ENCODE data around the gene GATA3.

Gene GATA3

DNA sequence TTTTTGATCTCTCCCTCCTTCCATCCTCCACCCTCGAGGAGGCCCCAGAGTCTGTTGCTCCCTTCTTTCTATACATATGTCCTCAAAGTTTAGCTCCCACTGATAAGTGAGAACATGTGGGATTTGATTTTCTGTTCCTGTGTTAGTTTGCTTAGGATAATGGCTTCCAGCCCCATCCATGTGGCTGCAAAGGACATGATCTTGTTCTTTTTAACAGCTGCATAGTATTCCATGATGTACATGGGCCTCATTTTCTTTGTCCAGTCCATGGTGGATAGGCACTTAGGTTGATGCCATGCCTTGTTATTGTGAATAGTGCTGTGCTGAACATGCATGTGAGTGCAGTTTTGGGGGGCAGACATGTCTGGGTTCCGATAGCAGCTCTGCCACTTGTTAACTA lies 51.4 kb downstream of the GATA3 start:
- Histone ChIP-seq H3K27ac (ENCODE audit: low read depth, low read length) (no peak overlapping the region), H3K27me3 (ENCODE audit: control insufficient read depth, insufficient read depth, low read length) (peaks cover 42% of the 10 kb centered on the region), H3K4me1 (ENCODE audit: control insufficient read depth, insufficient read depth, low read length) (peaks cover 10% of the 10 kb centered on the region), H3K36me3 (ENCODE audit: control insufficient read depth, insufficient read depth, low read length) (no peaks in the 10 kb centered on the region), H3K9ac (ENCODE audit: low read length) (no peak overlapping the region), H3K9me3 (ENCODE audit: control insufficient read depth, insufficient read depth, low read depth, low read length) (no peaks in the 10 kb centered on the region), H3K4me3 (ENCODE audit: low read depth, low read length) (no peak overlapping the region)

DNA sequence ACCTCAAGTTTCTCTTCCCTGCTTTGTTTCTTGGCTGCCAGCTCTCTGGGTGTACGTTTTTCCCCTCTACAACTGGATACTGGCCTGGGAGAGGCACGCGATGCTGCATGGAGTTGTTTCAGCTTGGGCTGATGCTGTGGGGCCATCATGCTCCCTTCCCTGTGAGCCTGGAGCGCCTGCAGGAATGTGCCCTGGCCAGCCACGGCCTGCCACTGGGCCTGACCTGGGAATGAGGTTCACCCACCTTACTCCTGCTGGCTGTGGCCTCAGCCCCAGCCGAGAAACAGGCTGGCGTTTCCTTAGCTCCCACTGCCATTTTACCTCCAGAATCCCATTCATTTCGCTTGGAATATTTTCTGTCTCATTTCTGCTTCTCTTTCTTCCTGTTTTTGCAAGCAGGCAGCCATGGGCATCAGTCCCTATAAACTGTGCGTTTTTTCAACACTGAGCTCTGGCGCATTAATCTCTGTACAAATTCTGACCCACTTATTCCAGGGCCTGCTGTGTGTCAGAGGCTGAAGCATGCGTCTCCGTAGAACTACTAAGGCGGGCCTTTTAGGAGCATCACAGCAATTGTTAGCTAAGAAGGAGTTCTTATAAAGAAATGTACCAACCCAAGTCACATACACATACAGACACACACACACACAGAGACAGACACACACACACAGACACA lies 57.9 kb downstream of the GATA3 start:
- H3K4me1 ChIP-seq (ENCODE audit: control insufficient read depth, insufficient read depth, low read length): peaks cover 7% of the 10 kb centered on the region; the same call in 1 of the 2 replicates
- no peaks in the 10 kb centered on the region for H3K36me3 ChIP-seq (ENCODE audit: control insufficient read depth, insufficient read depth, low read length)
- no peak overlapping the region for H3K4me3 ChIP-seq (ENCODE audit: low read depth, low read length)

DNA sequence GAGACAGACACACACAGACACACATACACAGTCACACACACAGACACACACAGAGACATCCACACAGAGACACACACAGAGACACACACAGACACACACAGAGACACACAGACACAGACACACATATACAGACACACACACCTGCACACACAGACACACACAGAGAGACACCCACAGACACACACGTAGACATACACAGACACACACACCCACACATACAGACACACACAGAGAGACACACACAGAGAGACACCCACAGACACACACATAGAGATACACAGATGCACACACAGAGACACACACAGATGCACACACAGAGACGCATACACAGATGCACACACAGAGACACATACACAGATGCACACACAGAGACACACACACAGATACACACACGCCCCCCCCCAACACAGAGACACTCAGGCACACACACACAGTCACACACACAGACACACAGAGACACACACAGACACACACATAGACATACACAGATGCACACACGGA lies 58.5 kb downstream of the GATA3 start:
- Histone ChIP-seq H3K36me3 (ENCODE audit: control insufficient read depth, insufficient read depth, low read length) (no peaks in the 10 kb centered on the region), H3K9ac (ENCODE audit: low read length) (no peak overlapping the region), H3K27ac (ENCODE audit: low read depth, low read length) (no peak overlapping the region), H3K9me3 (ENCODE audit: control insufficient read depth, insufficient read depth, low read depth, low read length) (no peaks in the 10 kb centered on the region), H3K4me1 (ENCODE audit: control insufficient read depth, insufficient read depth, low read length) (peaks cover 7% of the 10 kb centered on the region; the same call in 1 of the 2 replicates), H3K4me3 (ENCODE audit: low read depth, low read length) (no peak overlapping the region), H3K27me3 (ENCODE audit: control insufficient read depth, insufficient read depth, low read length) (no peaks in the 10 kb centered on the region)

More for the DNA sequence above, 57.9 kb downstream of the GATA3 start:
- Histone ChIP-seq H3K9me3 (ENCODE audit: control insufficient read depth, insufficient read depth, low read depth, low read length) (no peaks in the 10 kb centered on the region), H3K9ac (ENCODE audit: low read length) (no peak overlapping the region), H3K27me3 (ENCODE audit: control insufficient read depth, insufficient read depth, low read length) (no peaks in the 10 kb centered on the region), H3K27ac (ENCODE audit: low read depth, low read length) (no peak overlapping the region)

DNA sequence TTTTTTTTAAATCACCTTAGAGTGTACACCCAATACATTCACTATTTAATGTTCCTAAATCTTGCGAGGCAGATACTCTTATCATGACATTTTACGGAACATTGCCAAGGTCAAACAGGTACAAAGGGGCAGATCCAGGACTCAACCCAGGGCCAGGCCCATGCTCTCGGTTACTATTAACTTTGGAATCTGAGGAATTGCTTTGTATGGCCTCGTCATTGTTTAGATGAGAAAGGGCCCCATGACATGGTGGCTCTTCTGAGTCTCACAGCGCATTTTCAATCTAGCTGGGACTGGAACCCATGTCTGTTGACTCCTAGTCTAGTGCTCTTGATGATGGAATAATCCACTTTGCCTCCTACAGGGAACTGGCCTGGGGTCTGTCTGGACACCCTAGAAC lies 59.1 kb downstream of the GATA3 start:
- Histone ChIP-seq H3K9me3 (ENCODE audit: control insufficient read depth, insufficient read depth, low read depth, low read length) (no peaks in the 10 kb centered on the region), H3K27me3 (ENCODE audit: control insufficient read depth, insufficient read depth, low read length) (no peaks in the 10 kb centered on the region)

DNA sequence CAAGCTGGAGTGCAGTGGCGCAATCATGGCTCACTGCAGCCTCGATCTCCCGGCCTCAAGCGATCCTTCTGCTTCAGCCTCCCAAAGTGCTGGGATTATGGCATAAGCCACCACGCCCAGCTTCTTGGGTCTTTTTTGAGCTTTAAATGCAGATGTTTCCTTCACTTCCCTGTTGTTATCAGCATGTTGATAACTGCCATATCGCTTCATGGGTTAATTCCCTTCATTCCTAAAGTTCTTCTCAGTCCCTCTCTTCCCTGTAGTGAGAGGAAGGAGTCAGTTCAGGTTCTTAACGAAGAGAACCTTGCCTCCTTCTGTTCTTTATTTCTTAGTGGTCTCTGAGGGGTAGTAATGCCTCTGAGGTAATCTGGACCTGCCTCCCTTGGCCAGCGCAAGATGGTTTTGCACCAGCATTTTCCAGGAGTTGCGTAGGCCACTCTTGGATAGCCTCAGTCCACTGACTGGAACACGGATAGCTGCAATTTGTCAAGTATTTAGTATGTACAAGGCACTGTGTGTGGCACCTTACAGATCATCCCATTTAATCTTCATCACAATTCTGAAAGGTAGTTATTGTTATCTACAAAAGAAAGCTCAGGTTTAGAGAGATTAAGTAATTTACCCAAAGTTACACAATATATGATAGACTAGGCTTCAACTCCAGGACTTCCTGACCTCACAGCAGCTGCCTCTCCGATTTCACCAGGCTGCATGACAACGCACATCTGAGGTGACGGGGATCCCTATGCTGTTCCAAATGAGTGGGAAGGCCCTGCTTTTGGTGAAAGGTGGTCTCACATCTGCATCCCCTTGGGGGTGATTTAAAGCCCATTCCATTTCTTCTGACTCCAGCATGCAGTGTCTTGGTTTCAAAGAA lies 60.5 kb downstream of the GATA3 start:
- Histone ChIP-seq H3K27ac (ENCODE audit: low read depth, low read length) (no peak overlapping the region), H3K4me1 (ENCODE audit: control insufficient read depth, insufficient read depth, low read length) (peaks cover 7% of the 10 kb centered on the region; the same call in 1 of the 2 replicates), H3K36me3 (ENCODE audit: control insufficient read depth, insufficient read depth, low read length) (no peaks in the 10 kb centered on the region), H3K27me3 (ENCODE audit: control insufficient read depth, insufficient read depth, low read length) (no peaks in the 10 kb centered on the region), H3K9me3 (ENCODE audit: control insufficient read depth, insufficient read depth, low read depth, low read length) (no peaks in the 10 kb centered on the region), H3K9ac (ENCODE audit: low read length) (no peak overlapping the region), H3K4me3 (ENCODE audit: low read depth, low read length) (no peak overlapping the region)

More for the DNA sequence above, 59.1 kb downstream of the GATA3 start:
- Histone ChIP-seq H3K27ac (ENCODE audit: low read depth, low read length) (no peak overlapping the region), H3K36me3 (ENCODE audit: control insufficient read depth, insufficient read depth, low read length) (no peaks in the 10 kb centered on the region), H3K9ac (ENCODE audit: low read length) (no peak overlapping the region), H3K4me1 (ENCODE audit: control insufficient read depth, insufficient read depth, low read length) (peaks cover 7% of the 10 kb centered on the region; the same call in 1 of the 2 replicates), H3K4me3 (ENCODE audit: low read depth, low read length) (no peak overlapping the region)

DNA sequence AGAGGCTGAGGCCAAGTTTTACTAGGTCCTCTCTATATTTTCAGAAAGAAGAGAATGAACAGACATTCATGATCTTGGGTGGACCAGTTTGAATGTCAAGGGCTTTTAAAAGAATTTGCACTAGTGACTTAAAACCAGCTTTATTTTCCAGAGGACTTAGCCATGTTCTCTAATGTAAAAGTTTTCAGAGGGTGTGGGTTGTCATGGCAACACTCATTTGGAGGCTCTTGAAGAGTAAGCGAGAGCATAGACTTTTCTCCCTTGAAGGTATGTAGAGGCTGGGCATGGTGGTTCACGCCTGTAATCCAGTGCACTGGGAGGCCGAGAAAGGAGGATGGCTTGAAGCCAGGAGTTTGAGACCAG lies 61.1 kb downstream of the GATA3 start:
- peaks cover 7% of the 10 kb centered on the region; the same call in 1 of the 2 replicates for H3K4me1 ChIP-seq (ENCODE audit: control insufficient read depth, insufficient read depth, low read length)
- H3K4me3 ChIP-seq (ENCODE audit: low read depth, low read length): no peak overlapping the region
- H3K9me3 ChIP-seq (ENCODE audit: control insufficient read depth, insufficient read depth, low read depth, low read length): no peaks in the 10 kb centered on the region
- no peaks in the 10 kb centered on the region for H3K36me3 ChIP-seq (ENCODE audit: control insufficient read depth, insufficient read depth, low read length)
- H3K27me3 ChIP-seq (ENCODE audit: control insufficient read depth, insufficient read depth, low read length): no peaks in the 10 kb centered on the region
- no peak overlapping the region for H3K27ac ChIP-seq (ENCODE audit: low read depth, low read length)
- H3K9ac ChIP-seq (ENCODE audit: low read length): no peak overlapping the region

DNA sequence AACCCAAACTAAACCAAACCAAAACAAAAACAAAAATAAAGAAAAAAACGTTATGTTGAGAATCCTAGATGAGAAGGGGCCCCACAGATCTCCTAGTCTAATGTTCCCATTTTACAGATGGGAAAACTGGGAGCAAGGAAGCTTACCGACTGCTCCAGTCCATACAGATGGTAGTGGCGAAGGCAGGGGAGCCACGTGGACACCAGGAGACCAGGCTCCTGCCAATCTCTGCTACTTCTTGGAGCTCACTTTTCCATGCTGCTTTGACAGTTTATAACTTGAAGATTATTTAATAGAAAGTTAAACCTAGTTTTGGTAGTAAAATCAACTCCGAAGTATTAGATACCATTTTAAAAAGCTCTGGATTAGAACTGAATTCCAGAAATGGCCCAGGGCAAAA lies 62.0 kb downstream of the GATA3 start:
- Histone ChIP-seq H3K4me3 (ENCODE audit: low read depth, low read length) (no peak overlapping the region), H3K4me1 (ENCODE audit: control insufficient read depth, insufficient read depth, low read length) (peaks cover 7% of the 10 kb centered on the region; the same call in 1 of the 2 replicates), H3K9me3 (ENCODE audit: control insufficient read depth, insufficient read depth, low read depth, low read length) (no peaks in the 10 kb centered on the region), H3K9ac (ENCODE audit: low read length) (no peak overlapping the region), H3K27me3 (ENCODE audit: control insufficient read depth, insufficient read depth, low read length) (no peaks in the 10 kb centered on the region), H3K36me3 (ENCODE audit: control insufficient read depth, insufficient read depth, low read length) (no peaks in the 10 kb centered on the region), H3K27ac (ENCODE audit: low read depth, low read length) (no peak overlapping the region)

DNA sequence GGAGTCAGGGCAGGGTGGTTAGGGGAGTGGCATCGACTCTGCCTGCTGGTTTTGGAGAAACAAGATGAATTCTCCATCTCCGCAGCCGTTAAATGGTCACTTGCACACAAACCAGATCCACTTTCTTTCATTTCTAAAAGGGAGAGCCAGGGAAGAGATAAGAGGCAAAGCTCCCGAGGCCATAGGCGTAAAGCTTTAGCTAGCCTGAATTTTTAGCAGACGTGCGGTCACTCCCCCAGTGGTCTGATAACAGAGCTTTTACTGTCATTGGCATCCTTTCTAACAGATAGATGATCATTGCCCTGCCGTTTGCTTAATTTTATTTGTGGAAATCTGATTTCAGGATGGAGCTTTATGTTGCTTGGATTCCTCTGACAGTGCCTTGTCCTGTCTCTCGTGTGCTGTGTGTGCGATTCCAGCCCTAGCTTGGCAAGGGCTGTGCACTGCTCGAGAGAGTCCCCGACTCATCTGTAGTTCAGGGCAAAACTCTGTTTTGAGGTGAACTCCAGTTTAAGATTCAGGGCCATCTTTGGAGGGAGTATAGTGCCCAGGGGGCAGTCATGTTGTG lies 62.5 kb downstream of the GATA3 start:
- H3K4me1 ChIP-seq (ENCODE audit: control insufficient read depth, insufficient read depth, low read length): peaks cover 7% of the 10 kb centered on the region; the same call in 1 of the 2 replicates
- H3K4me3 ChIP-seq (ENCODE audit: low read depth, low read length): no peak overlapping the region
- no peak overlapping the region for H3K9ac ChIP-seq (ENCODE audit: low read length)
- no peak overlapping the region for H3K27ac ChIP-seq (ENCODE audit: low read depth, low read length)
- no peaks in the 10 kb centered on the region for H3K36me3 ChIP-seq (ENCODE audit: control insufficient read depth, insufficient read depth, low read length)
- no peaks in the 10 kb centered on the region for H3K9me3 ChIP-seq (ENCODE audit: control insufficient read depth, insufficient read depth, low read depth, low read length)
- no peaks in the 10 kb centered on the region for H3K27me3 ChIP-seq (ENCODE audit: control insufficient read depth, insufficient read depth, low read length)

DNA sequence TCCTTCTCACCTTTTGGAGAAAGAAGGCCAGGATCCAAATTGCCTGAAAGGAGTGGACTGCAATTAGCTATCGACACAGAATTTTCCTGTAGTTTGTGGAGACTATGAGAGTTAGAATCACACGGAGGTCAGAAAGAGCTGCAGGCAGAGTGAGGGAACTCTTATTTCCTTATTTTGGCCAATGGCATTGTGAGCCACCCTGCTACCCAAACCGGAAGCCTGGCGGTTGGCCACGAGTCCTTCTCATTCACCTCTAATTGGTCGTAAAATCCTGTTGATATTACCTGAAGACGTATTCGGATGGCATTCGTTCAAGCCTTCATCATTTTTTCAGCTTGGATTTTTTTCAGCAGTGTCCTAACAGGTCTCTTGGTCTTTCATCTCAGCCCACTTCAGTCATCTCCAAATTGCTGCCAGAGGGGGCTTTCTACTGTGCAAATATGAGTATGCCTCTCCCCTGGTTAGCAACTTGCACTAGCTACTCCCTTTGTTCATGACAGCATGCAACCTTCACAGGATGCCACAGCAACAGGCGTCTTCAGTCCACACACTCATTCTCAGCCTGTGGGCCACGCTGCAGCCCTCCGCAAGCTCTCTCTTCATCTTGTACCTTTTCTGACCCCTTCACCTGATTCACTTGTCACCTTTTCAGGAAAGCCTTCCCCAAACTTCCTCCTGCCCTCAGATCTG lies 66.9 kb downstream of the GATA3 start:
- no peak overlapping the region for H3K27ac ChIP-seq (ENCODE audit: low read depth, low read length)
- H3K9ac ChIP-seq (ENCODE audit: low read length): no peak overlapping the region
- no peaks in the 10 kb centered on the region for H3K4me1 ChIP-seq (ENCODE audit: control insufficient read depth, insufficient read depth, low read length)
- no peaks in the 10 kb centered on the region for H3K27me3 ChIP-seq (ENCODE audit: control insufficient read depth, insufficient read depth, low read length)
- H3K9me3 ChIP-seq (ENCODE audit: control insufficient read depth, insufficient read depth, low read depth, low read length): no peaks in the 10 kb centered on the region
- H3K36me3 ChIP-seq (ENCODE audit: control insufficient read depth, insufficient read depth, low read length): no peaks in the 10 kb centered on the region
- no peak overlapping the region for H3K4me3 ChIP-seq (ENCODE audit: low read depth, low read length)

DNA sequence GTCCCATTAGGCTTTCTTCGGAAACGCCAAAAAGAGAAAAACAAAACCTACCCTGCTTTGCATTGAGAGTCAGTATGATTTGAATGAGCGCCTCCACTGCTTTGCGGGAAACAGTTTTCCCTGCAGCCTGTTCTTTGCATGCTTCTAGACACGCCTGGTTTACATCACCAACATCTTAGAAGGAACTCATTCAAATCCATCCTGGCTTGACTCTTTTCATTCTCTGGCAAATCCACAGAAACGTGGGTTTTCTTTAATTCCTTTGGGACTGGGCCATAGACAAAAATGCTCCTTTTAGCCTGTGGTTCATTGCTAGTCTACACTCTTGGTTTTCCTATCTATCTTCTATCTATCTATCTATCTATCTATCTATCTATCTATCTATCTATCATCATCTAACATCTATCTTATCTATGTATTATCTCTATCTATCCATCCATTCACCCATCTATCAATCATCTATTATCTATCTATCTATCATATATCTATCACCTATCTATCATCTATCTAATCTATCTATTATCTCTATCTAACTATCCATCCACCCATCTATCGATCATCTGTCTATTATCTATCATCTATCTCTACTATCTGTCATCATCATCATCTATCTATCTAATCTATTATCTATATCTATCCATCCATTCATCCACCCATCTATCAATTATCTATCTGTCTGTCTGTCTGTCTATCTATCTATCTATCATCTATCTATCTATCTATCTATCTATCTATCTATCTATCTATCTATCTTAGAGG lies 68.3 kb downstream of the GATA3 start:
- Histone ChIP-seq H3K36me3 (ENCODE audit: control insufficient read depth, insufficient read depth, low read length) (no peaks in the 10 kb centered on the region), H3K4me3 (ENCODE audit: low read depth, low read length) (no peak overlapping the region), H3K27me3 (ENCODE audit: control insufficient read depth, insufficient read depth, low read length) (no peaks in the 10 kb centered on the region), H3K27ac (ENCODE audit: low read depth, low read length) (no peak overlapping the region), H3K4me1 (ENCODE audit: control insufficient read depth, insufficient read depth, low read length) (no peaks in the 10 kb centered on the region), H3K9ac (ENCODE audit: low read length) (no peak overlapping the region), H3K9me3 (ENCODE audit: control insufficient read depth, insufficient read depth, low read depth, low read length) (no peaks in the 10 kb centered on the region)
